K562 (cell line): ENCODE results near the gene KASH5. TPM values are rescaled to one million over a fixed set of nuclear protein-coding genes. Genes with fewer than 3 reads are reported as not detected.

Experiments used
- AFF1 ChIP-seq, 2 experiments: fragments of 450-650 bp; IDR thresholded peaks; 2 replicates each; pipeline ENCODE4 v1.6.1; 2018; ENCODE audit warnings: mild to moderate bottlenecking in 2 of 2, low read depth in 1 of 2; ENCODE audit not compliant: partially characterized antibody in 2 of 2
- DPF2 ChIP-seq: fragments of 450-650 bp; IDR thresholded peaks from 2 replicates; pipeline ENCODE4 v1.6.1; 2016
- E2F4 ChIP-seq: sonication (generic); formaldehyde crosslinking; IDR thresholded peaks from 2 replicates; pipeline ENCODE4 v1.8.0; 2022; ENCODE audit warnings: mild to moderate bottlenecking, low read depth, missing genetic modification reagents
- MIER1 ChIP-seq: fragments of 450-650 bp; IDR thresholded peaks from 2 replicates; pipeline ENCODE4 v1.6.1; 2016; ENCODE audit warnings: antibody characterized with exemption, mild to moderate bottlenecking, low read depth
- PHTF2 ChIP-seq: fragments of 250-450 bp; sonication (Bioruptor Pico); IDR thresholded peaks from 2 replicates; pipeline ENCODE4 v1.5.0; 2021; ENCODE audit warnings: mild to moderate bottlenecking
- RBFOX2 ChIP-seq: fragments of 200-400 bp; formaldehyde crosslinking; IDR thresholded peaks from 2 replicates; pipeline ENCODE4 v1.6.1; 2017; ENCODE audit warnings: low read depth, mild to moderate bottlenecking, low read length, moderate library complexity
- RNF219 ChIP-seq: fragments of 250-450 bp; sonication (Bioruptor Pico); IDR thresholded peaks from 2 replicates; pipeline ENCODE4 v1.5.0; 2022; ENCODE audit warnings: mild to moderate bottlenecking
- SP1 ChIP-seq: sonication (generic); formaldehyde crosslinking; IDR thresholded peaks from 2 replicates; pipeline ENCODE4 v1.8.1; 2022; ENCODE audit warnings: mild to moderate bottlenecking, missing genetic modification reagents
- SRSF9 ChIP-seq: fragments of 200-400 bp; formaldehyde crosslinking; IDR thresholded peaks from 2 replicates; pipeline ENCODE4 v1.6.1; 2017; ENCODE audit warnings: low read depth, low read length, borderline replicate concordance
- ZNF165 ChIP-seq: fragments of 250-450 bp; sonication (Bioruptor Pico); IDR thresholded peaks from 2 replicates; pipeline ENCODE4 v1.4.0; 2020; ENCODE audit warnings: borderline replicate concordance
- ZNF197 ChIP-seq: fragments of 200-800 bp; sonication (Bioruptor generic); IDR thresholded peaks from 2 replicates; pipeline ENCODE4 v1.6.1; 2016; ENCODE audit warnings: low read depth, missing genetic modification characterization, missing compliant biosample characterization
- polyA plus RNA-seq, 8 experiments: library from polyadenylated mRNA; depleted of rRNA in 4 of 8; stranded (reverse) in 5 of 8; unstranded in 3 of 8; fragments of >200 nt; fragmentation: Nextera tagmentation in 2 of 8; fragmentation: Illumina TruSeq in 1 of 8; extraction: Ambion mirVana in 2 of 8; extraction: Trizol in 1 of 8; gene quantifications; 2 replicates each; pipeline versions ENCODE4 v1.2.1 to v1.2.3, GENCODE V29; 2011 to 2014; ENCODE audit warnings: inconsistent platforms in 1 of 8, missing spikeins in 1 of 8
- total RNA-seq, 7 experiments: library from RNA; depleted of rRNA in 6 of 7; stranded (reverse); fragments of >200 nt in 6 of 7; fragmentation: Illumina TruSeq in 2 of 7; extraction: Trizol in 2 of 7; gene quantifications; 2 replicates each; pipeline versions ENCODE4 v1.2.1 to v1.2.3, GENCODE V29; 2011 to 2021; ENCODE audit warnings: low replicate concordance in 1 of 7
- TF ChIP-seq, protein P1 (sequence below): sonication (generic); formaldehyde crosslinking; IDR thresholded peaks from 2 replicates; pipeline ENCODE4 v1.8.1; 2023; ENCODE audit warnings: mild to moderate bottlenecking, missing genetic modification reagents
- TF ChIP-seq, protein P2 (sequence below): fragments of 450-650 bp; formaldehyde crosslinking; conservative IDR thresholded peaks from 2 replicates; pipeline ENCODE4 v1.4.0; 2022; ENCODE audit warnings: mild to moderate bottlenecking, missing genetic modification characterization
- TF ChIP-seq, protein P3 (sequence below): sonication (generic); formaldehyde crosslinking; IDR thresholded peaks from 2 replicates; pipeline ENCODE4 v1.8.0; 2022; ENCODE audit warnings: mild to moderate bottlenecking, missing genetic modification reagents

KASH5 gene
- total and polyA plus RNA-seq, 9 of the 15 experiments (the other 6 are each of a cell fraction or from before 2014, with no cell fraction given): 0.07 to 0.84 (median 0.34) TPM; not detected in 1

DNA sequence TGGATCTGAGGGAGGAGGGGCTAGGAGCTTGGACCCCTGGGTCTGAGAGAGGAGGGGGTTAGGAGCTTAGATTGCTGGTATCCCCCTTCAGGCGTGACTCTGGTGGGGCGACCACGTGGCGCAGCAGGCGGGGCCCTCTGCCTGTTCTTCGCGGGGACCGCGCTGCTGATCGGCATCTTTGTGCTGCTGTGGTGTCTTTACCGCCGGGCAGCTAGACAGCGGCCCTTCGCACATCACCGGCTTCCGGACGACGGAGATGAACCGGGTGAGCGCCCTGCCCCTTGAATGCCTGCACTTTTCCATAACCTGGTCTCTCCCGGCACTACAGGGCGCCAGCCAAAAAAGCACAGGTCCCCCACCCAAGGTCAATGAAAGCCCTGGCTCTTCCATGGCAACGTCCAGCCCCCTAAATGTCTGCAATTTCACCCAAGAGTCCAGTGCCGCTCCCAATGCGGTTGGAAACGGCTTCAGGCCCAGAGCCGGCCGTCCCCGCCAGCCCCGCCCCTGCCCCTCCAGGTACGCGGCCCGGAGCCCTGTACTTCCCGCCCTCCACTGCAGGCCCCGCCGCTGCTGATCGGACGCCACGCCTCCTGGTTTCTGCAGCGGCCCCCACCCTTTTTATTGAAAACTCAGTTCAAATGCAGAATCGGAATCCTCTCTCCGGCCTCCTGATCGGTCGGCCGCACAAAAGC lies 40.0 kb downstream of the KASH5 start (continued):
- TF ChIP-seq AFF1 (IDR thresholded peaks at IDR 0.05; ENCODE audit: low read depth in 1 of 2, partially characterized antibody in 2 of 2) (no peak), ZNF165 (CRISPR knock-in tag) (no peak), MIER1 (peak; percentile 35; the same call in 1 of the 2 replicates), RBFOX2 (peak; percentile 54), ZNF197 (CRISPR knock-in tag) (no peak), E2F4 (CRISPR knock-in tag) (0 out of 2 replicates have a peak, but pooled peaks have one; percentile 50), SP1 (CRISPR knock-in tag) (peak; percentile 40; the same call in 1 of the 2 replicates), DPF2 (no peak), RNF219 (no peak), SRSF9 (no peak), PHTF2 (CRISPR knock-in tag) (no peak)
- TF ChIP-seq, protein P1, sequence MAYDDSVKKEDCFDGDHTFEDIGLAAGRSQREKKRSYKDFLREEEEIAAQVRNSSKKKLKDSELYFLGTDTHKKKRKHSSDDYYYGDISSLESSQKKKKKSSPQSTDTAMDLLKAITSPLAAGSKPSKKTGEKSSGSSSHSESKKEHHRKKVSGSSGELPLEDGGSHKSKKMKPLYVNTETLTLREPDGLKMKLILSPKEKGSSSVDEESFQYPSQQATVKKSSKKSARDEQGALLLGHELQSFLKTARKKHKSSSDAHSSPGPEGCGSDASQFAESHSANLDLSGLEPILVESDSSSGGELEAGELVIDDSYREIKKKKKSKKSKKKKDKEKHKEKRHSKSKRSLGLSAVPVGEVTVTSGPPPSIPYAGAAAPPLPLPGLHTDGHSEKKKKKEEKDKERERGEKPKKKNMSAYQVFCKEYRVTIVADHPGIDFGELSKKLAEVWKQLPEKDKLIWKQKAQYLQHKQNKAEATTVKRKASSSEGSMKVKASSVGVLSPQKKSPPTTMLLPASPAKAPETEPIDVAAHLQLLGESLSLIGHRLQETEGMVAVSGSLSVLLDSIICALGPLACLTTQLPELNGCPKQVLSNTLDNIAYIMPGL (CRISPR knock-in tag): 0 out of 2 replicates have a peak, but pooled peaks have one; percentile 58
- TF ChIP-seq, protein P2, sequence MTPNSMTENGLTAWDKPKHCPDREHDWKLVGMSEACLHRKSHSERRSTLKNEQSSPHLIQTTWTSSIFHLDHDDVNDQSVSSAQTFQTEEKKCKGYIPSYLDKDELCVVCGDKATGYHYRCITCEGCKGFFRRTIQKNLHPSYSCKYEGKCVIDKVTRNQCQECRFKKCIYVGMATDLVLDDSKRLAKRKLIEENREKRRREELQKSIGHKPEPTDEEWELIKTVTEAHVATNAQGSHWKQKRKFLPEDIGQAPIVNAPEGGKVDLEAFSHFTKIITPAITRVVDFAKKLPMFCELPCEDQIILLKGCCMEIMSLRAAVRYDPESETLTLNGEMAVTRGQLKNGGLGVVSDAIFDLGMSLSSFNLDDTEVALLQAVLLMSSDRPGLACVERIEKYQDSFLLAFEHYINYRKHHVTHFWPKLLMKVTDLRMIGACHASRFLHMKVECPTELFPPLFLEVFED (CRISPR knock-in tag): no peak
- TF ChIP-seq, protein P3, sequence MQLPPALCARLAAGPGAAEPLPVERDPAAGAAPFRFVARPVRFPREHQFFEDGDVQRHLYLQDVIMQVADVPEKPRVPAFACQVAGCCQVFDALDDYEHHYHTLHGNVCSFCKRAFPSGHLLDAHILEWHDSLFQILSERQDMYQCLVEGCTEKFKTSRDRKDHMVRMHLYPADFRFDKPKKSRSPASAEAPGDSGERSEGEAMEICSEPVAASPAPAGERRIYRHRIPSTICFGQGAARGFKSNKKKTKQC (CRISPR knock-in tag): no peak; the same call in 1 of the 2 replicates
